Testis (tissue), 3 donors: ENCODE data around the gene KRT7. TPM values are rescaled to one million over a fixed set of nuclear protein-coding genes. Genes with fewer than 3 reads are reported as not detected.

ENCODE experiments used
- DNase-seq: peaks from one replicate; pipeline ENCODE4 v3.0.0-alpha.2; 2019
- H3K27ac ChIP-seq, 2 donors: fragments of 200-600 bp; sonication (generic); one replicate each; pipeline ENCODE4 v1.5.1; 2019
- H3K27me3 ChIP-seq: fragments of 200-600 bp; sonication (generic); one replicate; pipeline ENCODE4 v1.5.1; 2019
- H3K36me3 ChIP-seq: fragments of 200-600 bp; sonication (generic); one replicate; pipeline ENCODE4 v1.5.1; 2017; ENCODE audit warnings: low read depth; ENCODE audit errors: missing control alignments
- H3K4me1 ChIP-seq: fragments of 200-600 bp; sonication (generic); one replicate; pipeline ENCODE4 v1.5.1; 2019
- H3K4me3 ChIP-seq, 2 donors: fragments of 200-600 bp; sonication (generic); one replicate each; pipeline ENCODE4 v1.5.1; 2017 to 2019
- H3K9me3 ChIP-seq: fragments of 200-600 bp; sonication (generic); one replicate; pipeline ENCODE4 v1.5.1; 2017
- POLR2A ChIP-seq: fragments of 450-650 bp; IDR thresholded peaks from one replicate; pipeline ENCODE4 v1.6.1; 2017; ENCODE audit warnings: antibody characterized with exemption, mild to moderate bottlenecking, moderate library complexity
- WGBS, 2 donors: methylation state at CpG; one replicate each; pipeline ENCODE4 v1.1.5; 2018; 5-methylcytosine and 5-hydroxymethylcytosine counted together
- intact Hi-C: fragments of 100-400 bp; cut with DNase I; formaldehyde crosslinking; loops from one replicate; pipeline ENCODE4 v1.15.1; 2023; ENCODE audit warnings: low total_unique reads
- polyA plus RNA-seq: library from polyadenylated mRNA; stranded (reverse); fragments of 350-450 nt; fragmentation: Illumina TruSeq; extraction: RNeasy Lipid Tissue Mini Kit (QIAGEN cat#74804); gene quantifications from one replicate; pipeline ENCODE4 v1.2.3, GENCODE V29; 2014; ENCODE audit warnings: low read depth, low replicate concordance; ENCODE audit not compliant: insufficient read depth
- total RNA-seq, 2 donors: library from RNA; depleted of rRNA; stranded (reverse); fragments of >200 nt; gene quantifications; one replicate each; pipeline ENCODE4 v1.2.3, GENCODE V29; 2016
- TF ChIP-seq, protein P1 (sequence below), 3 experiments: fragments of 450-650 bp in 2 of 3; fragments of 200-600 bp in 1 of 3; sonication (generic) in 1 of 3; IDR thresholded peaks; one replicate each; pipeline ENCODE4 v1.5.1; 2016 to 2019; ENCODE audit warnings: antibody characterized with exemption in 3 of 3, mild to moderate bottlenecking in 2 of 3, moderate library complexity in 1 of 3

The KRT7 gene
- total and polyA plus RNA-seq, 3 donors from 2014 or later, result 3.3 to 19.3 (median 6.9) TPM

DNA sequence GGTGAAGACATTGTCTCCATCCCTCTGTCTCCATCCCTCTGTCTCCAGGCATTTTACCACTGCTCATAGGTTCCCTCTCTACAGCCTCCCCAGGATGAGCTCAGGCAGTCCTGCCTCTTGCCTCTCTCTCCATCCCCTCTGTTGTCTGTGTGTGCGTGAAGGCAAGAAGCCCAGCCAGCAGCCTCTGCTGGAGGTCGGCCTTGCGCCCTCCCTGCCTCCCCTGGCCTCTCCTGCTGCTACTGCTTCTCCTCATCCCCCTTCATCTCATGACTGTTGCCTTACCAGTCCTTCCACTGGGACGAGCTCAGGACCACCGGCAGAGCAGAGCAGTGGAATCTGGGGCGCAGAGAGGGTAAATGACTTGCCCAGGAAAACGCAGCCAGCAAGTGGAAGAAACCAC lies 44.4 kb upstream of the KRT7 start:
- WGBS, 2 donors, result 86 to 94% methylated on average over 7 of the region's 7 CpGs
- peaks cover 23% of the 10 kb centered on the region for H3K4me1 ChIP-seq
- no peak for TF ChIP-seq POLR2A
- TF ChIP-seq, protein P1, sequence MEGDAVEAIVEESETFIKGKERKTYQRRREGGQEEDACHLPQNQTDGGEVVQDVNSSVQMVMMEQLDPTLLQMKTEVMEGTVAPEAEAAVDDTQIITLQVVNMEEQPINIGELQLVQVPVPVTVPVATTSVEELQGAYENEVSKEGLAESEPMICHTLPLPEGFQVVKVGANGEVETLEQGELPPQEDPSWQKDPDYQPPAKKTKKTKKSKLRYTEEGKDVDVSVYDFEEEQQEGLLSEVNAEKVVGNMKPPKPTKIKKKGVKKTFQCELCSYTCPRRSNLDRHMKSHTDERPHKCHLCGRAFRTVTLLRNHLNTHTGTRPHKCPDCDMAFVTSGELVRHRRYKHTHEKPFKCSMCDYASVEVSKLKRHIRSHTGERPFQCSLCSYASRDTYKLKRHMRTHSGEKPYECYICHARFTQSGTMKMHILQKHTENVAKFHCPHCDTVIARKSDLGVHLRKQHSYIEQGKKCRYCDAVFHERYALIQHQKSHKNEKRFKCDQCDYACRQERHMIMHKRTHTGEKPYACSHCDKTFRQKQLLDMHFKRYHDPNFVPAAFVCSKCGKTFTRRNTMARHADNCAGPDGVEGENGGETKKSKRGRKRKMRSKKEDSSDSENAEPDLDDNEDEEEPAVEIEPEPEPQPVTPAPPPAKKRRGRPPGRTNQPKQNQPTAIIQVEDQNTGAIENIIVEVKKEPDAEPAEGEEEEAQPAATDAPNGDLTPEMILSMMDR (IDR thresholded peaks at IDR 0.05), result no peak
- intact Hi-C loops, result no loop called here
- no peak overlapping the region for H3K4me3 ChIP-seq
- H3K36me3 ChIP-seq, result no peaks in the 10 kb centered on the region
- H3K9me3 ChIP-seq, result no peaks in the 10 kb centered on the region
- no peaks in the 10 kb centered on the region for H3K27me3 ChIP-seq
- no peak for DNase-seq
- no peak overlapping the region for H3K27ac ChIP-seq

DNA sequence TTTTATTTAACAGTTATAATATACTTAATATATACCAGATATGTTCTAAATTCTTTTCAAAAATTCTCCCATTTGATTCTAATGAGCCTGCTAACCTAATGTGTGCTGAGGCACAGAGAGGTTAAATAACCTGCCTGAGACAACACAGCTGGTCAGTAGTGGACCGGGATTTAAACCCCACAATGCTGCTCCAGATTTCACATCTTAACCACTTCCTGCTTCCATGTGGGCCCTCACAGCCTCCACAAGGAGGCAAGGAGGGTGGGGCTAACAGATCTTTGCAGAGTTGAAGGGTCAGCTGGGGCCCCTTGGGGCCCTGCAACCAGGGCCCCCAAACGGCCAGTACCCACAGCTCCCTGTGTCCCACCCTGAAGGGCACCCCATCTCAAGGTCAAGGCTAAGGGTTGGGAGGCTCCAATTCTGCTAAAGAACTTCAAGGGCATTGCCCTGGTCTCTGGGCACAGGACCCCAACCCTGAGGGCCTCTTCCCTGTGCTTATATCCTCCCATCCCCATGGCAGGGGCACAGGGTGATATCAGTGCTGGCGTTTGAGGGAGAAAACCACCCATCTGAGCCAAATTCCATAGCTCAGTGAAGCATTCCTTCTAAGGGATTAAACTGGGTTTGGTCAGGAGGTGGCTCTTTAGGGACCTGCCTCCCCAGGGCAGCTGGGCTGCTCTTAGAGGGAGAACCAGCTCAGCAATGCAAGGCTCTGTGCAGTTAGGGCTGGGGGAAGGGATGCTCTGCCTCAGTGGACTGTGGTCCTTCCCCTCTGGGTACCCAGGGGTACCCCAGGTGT lies 43.5 kb upstream of the KRT7 start:
- Histone ChIP-seq H3K36me3 (no peaks in the 10 kb centered on the region), H3K4me3 (no peak overlapping the region), H3K27ac (no peak overlapping the region), H3K27me3 (no peaks in the 10 kb centered on the region), H3K4me1 (peaks cover 29% of the 10 kb centered on the region), H3K9me3 (no peaks in the 10 kb centered on the region)
- WGBS, 2 donors, result 39 to 75% methylated on average over 1 to 3 of the region's 3 CpGs
- no peak for DNase-seq
- TF ChIP-seq, protein P1 (IDR thresholded peaks at IDR 0.05), result no peak
- TF ChIP-seq POLR2A, result no peak
- intact Hi-C loops, result no loop called here

DNA sequence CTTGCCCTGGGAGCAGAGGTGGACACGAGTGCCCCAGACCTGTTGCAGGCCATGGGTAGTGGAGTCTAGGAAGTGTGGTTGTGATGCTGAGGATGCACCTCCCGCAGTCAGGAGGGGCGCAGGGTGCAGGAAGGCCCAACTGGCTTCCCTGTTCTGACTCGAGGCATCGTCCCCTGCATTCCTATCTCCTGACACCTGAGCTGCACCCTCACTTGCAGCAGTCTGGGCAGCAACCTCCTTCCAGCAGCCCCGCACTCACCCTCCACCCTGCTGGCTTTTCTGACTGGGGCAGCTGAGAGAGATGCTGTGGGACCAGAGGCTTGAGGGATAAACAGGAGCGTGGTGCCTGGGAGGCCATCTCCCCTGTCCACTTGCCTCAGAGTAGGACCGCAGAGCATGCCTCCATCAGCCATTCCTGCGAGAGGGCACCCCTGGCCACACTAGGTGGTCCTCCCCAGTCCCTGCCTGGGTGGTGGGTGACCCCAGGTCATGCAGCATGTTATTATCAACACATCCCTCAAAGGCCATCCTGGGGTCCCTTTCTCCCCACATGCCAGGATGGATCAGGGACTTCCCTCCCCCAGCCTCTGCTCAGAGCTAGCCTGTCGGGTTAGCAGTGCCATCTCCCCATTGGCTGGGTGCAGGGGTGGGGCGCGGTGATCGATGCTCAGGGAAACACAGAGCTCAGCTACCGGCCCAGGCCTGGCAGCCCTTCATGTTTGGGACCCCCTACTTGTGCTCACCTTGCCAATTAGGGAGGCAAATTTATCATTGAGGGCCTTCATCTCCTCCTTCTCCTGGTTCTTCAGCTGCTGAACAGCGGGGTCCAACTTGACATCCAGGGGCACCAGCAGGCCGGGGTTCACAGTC lies 41.9 kb upstream of the KRT7 start:
- H3K4me1 ChIP-seq, result peaks cover 35% of the 10 kb centered on the region
- intact Hi-C loops, result no loop called here
- DNase-seq, result no peak
- WGBS, 2 donors, result 85 to 91% methylated on average over 14 to 16 of the region's 16 CpGs
- H3K36me3 ChIP-seq, result no peaks in the 10 kb centered on the region
- H3K27me3 ChIP-seq, result no peaks in the 10 kb centered on the region
- no peak for TF ChIP-seq POLR2A
- TF ChIP-seq, protein P1 (IDR thresholded peaks at IDR 0.05), result no peak
- no peak overlapping the region for H3K4me3 ChIP-seq
- H3K27ac ChIP-seq, result no peak overlapping the region
- no peaks in the 10 kb centered on the region for H3K9me3 ChIP-seq

DNA sequence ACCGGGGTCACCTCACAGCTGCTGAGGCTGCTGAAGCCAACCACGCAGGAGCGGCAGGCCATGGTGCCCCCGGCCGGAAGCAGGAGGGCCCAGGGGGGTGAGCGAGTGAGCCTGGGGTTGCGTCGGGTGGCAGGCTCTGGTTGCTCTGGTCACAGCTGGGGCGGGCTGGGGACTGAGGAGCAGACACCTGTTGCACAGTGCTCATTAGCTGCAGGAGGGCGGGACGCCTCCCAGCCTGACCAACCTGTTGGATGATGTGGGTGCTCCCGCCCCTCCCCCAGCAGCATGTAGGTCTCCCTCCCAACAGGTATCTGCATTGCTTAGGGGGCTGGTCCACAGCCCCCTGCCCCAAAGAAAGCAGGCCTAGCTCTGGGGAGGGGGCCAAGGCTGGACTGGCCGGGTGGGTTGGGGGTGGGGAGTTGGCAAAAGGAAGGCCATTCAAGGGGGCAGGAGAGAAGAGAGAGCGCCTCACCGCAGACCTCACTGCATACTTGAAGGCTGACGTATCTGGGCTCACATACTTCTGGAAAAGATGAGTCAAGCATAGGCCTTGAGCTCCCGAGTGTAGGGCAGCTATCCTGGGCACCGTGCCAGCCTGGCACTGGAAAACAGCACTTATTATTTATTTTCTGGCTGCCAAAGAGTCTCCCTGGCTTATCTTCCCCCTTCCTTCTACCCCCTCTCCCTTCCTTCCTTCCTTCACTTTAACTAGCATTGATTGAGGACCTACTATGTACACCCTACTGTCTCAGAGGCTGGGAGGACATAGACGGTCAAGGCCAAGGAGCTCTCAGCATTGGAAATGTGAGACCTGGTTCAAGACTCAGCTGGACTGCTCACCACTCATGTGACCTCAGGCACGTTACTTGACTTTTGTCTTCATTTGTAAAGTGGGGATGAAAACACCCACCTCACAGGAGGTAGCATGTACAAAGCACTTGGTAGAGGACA lies 40.9 kb upstream of the KRT7 start, which contains the start of gene KRT80:
KRT80 (minus strand) TSS at position 174 of the 951 bp plus-strand sequence; CDS start at position 62, 112 bp downstream.
- H3K27ac ChIP-seq, result peak within 1 kb of the TSS in 1 of 2 donors; percentile 9
- 58 to 61% methylated on average over 13 to 20 of the region's 20 CpGs for WGBS, 2 donors
- no peaks in the 10 kb centered on the region for H3K9me3 ChIP-seq
- no peaks in the 10 kb centered on the region for H3K27me3 ChIP-seq
- H3K36me3 ChIP-seq, result no peaks in the 10 kb centered on the region
- H3K4me3 ChIP-seq, result no peak within 1 kb of the TSS
- intact Hi-C loops, result no loop called here
- TF ChIP-seq, protein P1 (IDR thresholded peaks at IDR 0.05), result no peak
- no peak for TF ChIP-seq POLR2A
- peaks cover 35% of the 10 kb centered on the region for H3K4me1 ChIP-seq
- peak; percentile 94 for DNase-seq
